Gastroesophageal sphincter (tissue), 3 donors: ENCODE results near the gene KRT1.

Experiments
- EP300 ChIP-seq: sonication (generic); formaldehyde crosslinking; IDR thresholded peaks from one replicate; pipeline ENCODE4 v1.6.1; 2017; ENCODE audit warnings: antibody characterized with exemption, mild to moderate bottlenecking
- POLR2AphosphoS5 ChIP-seq: sonication (generic); formaldehyde crosslinking; IDR thresholded peaks from one replicate; pipeline ENCODE4 v1.6.1; 2017; ENCODE audit warnings: antibody characterized with exemption
- TF ChIP-seq, protein P1 (sequence below), 4 experiments: fragments of 200-600 bp in 2 of 4; fragments of 450-650 bp in 2 of 4; sonication (generic) in 1 of 4; IDR thresholded peaks; one replicate each; pipeline ENCODE4 v1.5.1; 2017 to 2019; ENCODE audit warnings: antibody characterized with exemption in 4 of 4, mild to moderate bottlenecking in 2 of 4, moderate library complexity in 2 of 4

DNA sequence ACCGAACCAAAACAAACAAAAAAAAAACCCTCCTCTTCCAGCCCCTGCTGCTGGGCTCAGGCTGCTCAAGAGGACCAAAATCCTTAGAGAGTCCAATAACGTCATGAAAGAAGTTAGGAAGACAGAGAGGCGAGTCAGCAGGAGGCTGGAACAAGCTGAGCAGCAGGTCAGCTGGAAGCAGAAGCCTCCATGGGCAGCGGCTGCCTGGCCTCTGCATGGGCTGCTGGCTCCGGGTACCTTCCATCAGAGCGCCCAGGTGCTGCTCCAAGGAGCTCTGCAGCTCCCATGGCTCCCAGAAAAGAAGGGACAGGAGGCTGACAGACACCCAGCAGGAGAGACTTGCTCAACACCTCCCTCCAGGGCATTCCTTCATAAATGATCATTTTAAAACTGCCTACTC, 25.0 kb downstream of the KRT1 start:
- TF ChIP-seq, protein P1, sequence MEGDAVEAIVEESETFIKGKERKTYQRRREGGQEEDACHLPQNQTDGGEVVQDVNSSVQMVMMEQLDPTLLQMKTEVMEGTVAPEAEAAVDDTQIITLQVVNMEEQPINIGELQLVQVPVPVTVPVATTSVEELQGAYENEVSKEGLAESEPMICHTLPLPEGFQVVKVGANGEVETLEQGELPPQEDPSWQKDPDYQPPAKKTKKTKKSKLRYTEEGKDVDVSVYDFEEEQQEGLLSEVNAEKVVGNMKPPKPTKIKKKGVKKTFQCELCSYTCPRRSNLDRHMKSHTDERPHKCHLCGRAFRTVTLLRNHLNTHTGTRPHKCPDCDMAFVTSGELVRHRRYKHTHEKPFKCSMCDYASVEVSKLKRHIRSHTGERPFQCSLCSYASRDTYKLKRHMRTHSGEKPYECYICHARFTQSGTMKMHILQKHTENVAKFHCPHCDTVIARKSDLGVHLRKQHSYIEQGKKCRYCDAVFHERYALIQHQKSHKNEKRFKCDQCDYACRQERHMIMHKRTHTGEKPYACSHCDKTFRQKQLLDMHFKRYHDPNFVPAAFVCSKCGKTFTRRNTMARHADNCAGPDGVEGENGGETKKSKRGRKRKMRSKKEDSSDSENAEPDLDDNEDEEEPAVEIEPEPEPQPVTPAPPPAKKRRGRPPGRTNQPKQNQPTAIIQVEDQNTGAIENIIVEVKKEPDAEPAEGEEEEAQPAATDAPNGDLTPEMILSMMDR (IDR thresholded peaks at IDR 0.05) = no peak
- TF ChIP-seq EP300 (no peak), POLR2AphosphoS5 (no peak)
